GM12892 (cell line): ENCODE data around the gene ZMYND10.

ENCODE experiments used
- POLR2A ChIP-seq: IDR thresholded peaks from 2 replicates; pipeline ENCODE4 v1.6.1; 2011; ENCODE audit warnings: low read depth, low read length, control low read depth
- POLR2AphosphoS5 ChIP-seq: IDR thresholded peaks from 2 replicates; pipeline ENCODE4 v1.6.1; 2011; ENCODE audit warnings: low read depth, low read length, control low read depth
- TAF1 ChIP-seq: IDR thresholded peaks from 2 replicates; pipeline ENCODE4 v1.6.1; 2011; ENCODE audit warnings: low read depth, mild to moderate bottlenecking, control low read depth, low read length, borderline replicate concordance

DNA sequence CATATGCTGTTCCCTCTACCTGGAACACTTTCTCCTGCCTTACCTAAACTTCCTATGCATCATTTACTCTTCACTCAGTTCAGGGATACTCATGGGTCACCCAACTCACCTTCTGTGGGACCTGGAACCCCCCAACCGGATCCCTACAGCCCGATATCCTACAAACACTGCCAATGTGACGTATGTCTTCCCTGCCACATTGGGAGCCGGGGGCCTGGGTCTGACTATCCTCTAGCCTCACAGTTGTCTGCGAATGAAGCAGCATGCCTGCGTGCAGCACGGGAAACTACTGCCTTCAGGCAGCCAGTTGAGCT, 4.6 kb upstream of the ZMYND10 start:
- no peak for TF ChIP-seq POLR2A
- no peak for TF ChIP-seq POLR2AphosphoS5
- TF ChIP-seq TAF1: no peak
